H1 (cell line): ENCODE data around the gene CAMK2G. TPM values are rescaled to one million over a fixed set of nuclear protein-coding genes. Genes with fewer than 3 reads are reported as not detected.

Experiments used
- CTCF ChIA-PET: fragments of 300-600 bp; sonication (Branson Sonifier 250); formaldehyde crosslinking; loops from one replicate; lab custom pipeline; 2021; ENCODE audit not compliant: partially characterized antibody; lab: Charles Lee
- POLR2A ChIA-PET: fragments of 300-600 bp; sonication (Branson Sonifier 250); formaldehyde crosslinking; loops from one replicate; lab custom pipeline; 2021; ENCODE audit warnings: inconsistent platforms; ENCODE audit not compliant: partially characterized antibody; lab: Charles Lee
- DNase-seq, 2 experiments: peaks; one replicate each; pipeline versions ENCODE4 v3.0.0 to v3.0.0-alpha.2; 2010 to 2022; ENCODE audit warnings: low spot score in 2 of 2, low read depth in 1 of 2, mixed read lengths in 1 of 2
- FAIRE-seq: peaks from 2 replicates; lab custom pipeline; 2011; peaks lifted over from hg19 to GRCh38; lab: Jason Lieb, UNC
- H2AFZ ChIP-seq: 2 replicates; pipeline ENCODE4 v1.8.1; 2012; ENCODE audit warnings: low read length, inconsistent platforms
- H2AK5ac ChIP-seq: 2 replicates; pipeline ENCODE4 v1.6.1; 2013; ENCODE audit warnings: low read depth, low read length
- H2BK120ac ChIP-seq: replicated peaks from 2 replicates; pipeline ENCODE3; 2013; ENCODE audit warnings: low read depth, low read length, inconsistent platforms
- H2BK12ac ChIP-seq: 2 replicates; pipeline ENCODE4 v1.6.1; 2013; ENCODE audit warnings: low read depth, low read length
- H2BK15ac ChIP-seq: 2 replicates; pipeline ENCODE4 v1.6.1; 2013; ENCODE audit warnings: low read length
- H2BK20ac ChIP-seq: 2 replicates; pipeline ENCODE4 v1.6.1; 2013; ENCODE audit warnings: low read length
- H2BK5ac ChIP-seq: 2 replicates; pipeline ENCODE4 v1.6.1; 2013; ENCODE audit warnings: low read depth, low read length
- H3K14ac ChIP-seq: 2 replicates; pipeline ENCODE4 v1.6.1; 2013; ENCODE audit warnings: inconsistent platforms; ENCODE audit not compliant: insufficient read length
- H3K18ac ChIP-seq: 2 replicates; pipeline ENCODE4 v1.6.1; 2013; ENCODE audit warnings: low read length; ENCODE audit errors: extremely low read depth
- H3K23ac ChIP-seq: 2 replicates; pipeline ENCODE4 v1.6.1; 2013; ENCODE audit warnings: inconsistent platforms; ENCODE audit not compliant: insufficient read length
- H3K23me2 ChIP-seq: 2 replicates; pipeline ENCODE4 v1.6.1; 2013; ENCODE audit warnings: low read depth, low read length
- H3K27ac ChIP-seq: 2 replicates; pipeline ENCODE4 v1.6.1; 2011; ENCODE audit warnings: low read depth, low read length, inconsistent platforms
- H3K27me3 ChIP-seq, 4 experiments: replicated peaks in 1 of 4; 1 replicate in 1 of 4; 2 replicates in 3 of 4; pipeline versions ENCODE4 v1.6.1 to v1.8.1; 2011 to 2013; ENCODE audit warnings: low read length in 3 of 4, mild to moderate bottlenecking in 3 of 4, inconsistent platforms in 2 of 4, mixed read lengths in 2 of 4, moderate library complexity in 1 of 4; ENCODE audit not compliant: control insufficient read depth in 3 of 4, insufficient read depth in 3 of 4; ENCODE audit errors: extremely low read depth in 1 of 4
- H3K36me3 ChIP-seq, 4 experiments: 2 replicates each; pipeline versions ENCODE4 v1.6.1 to v1.8.1; 2011 to 2013; ENCODE audit warnings: mild to moderate bottlenecking in 4 of 4, low read length in 3 of 4, moderate library complexity in 2 of 4, control low read depth in 1 of 4, inconsistent platforms in 1 of 4; ENCODE audit not compliant: insufficient read depth in 4 of 4, control insufficient read depth in 2 of 4
- H3K4ac ChIP-seq: replicated peaks from 2 replicates; pipeline ENCODE3; 2013; ENCODE audit warnings: low read length, low read depth, mixed read lengths, inconsistent platforms; ENCODE audit not compliant: insufficient read length
- H3K4me1 ChIP-seq, 4 experiments: replicated peaks in 1 of 4; 1 replicate in 1 of 4; 2 replicates in 3 of 4; pipeline versions ENCODE4 v1.6.1 to v1.8.1; 2011 to 2013; ENCODE audit warnings: low read length in 3 of 4, inconsistent platforms in 2 of 4, mixed read lengths in 1 of 4; ENCODE audit not compliant: insufficient read depth in 4 of 4, control insufficient read depth in 3 of 4
- H3K4me2 ChIP-seq, 2 experiments: 2 replicates each; pipeline versions ENCODE4 v1.6.1 to v1.8.1; 2011 to 2013; ENCODE audit warnings: low read depth in 2 of 2, low read length in 2 of 2, control low read depth in 1 of 2, inconsistent platforms in 1 of 2, mild to moderate bottlenecking in 1 of 2; ENCODE audit not compliant: insufficient read depth in 1 of 2
- H3K4me3 ChIP-seq, 4 experiments: fragments of 200-600, 300-600 bp in 1 of 4; sonication (generic), shearing (Covaris generic), sonication (Bioruptor Twin) in 1 of 4; 2 replicates each; pipeline versions ENCODE4 v1.5.1 to v1.8.1; 2011 to 2016; ENCODE audit warnings: low read length in 4 of 4, low read depth in 3 of 4, control low read depth in 2 of 4, inconsistent platforms in 2 of 4, mild to moderate bottlenecking in 2 of 4, mixed read lengths in 1 of 4, moderate library complexity in 1 of 4; ENCODE audit not compliant: insufficient read depth in 2 of 4; ENCODE audit errors: extremely low read depth in 1 of 4
- H3K56ac ChIP-seq: replicated peaks from 2 replicates; pipeline ENCODE3; 2013; ENCODE audit warnings: low read depth, mild to moderate bottlenecking, mixed read lengths, low read length, inconsistent platforms; ENCODE audit not compliant: insufficient read length
- H3K79me1 ChIP-seq: 2 replicates; pipeline ENCODE4 v1.6.1; 2013; ENCODE audit warnings: low read depth, low read length, control low read depth
- H3K79me2 ChIP-seq, 2 experiments: 2 replicates each; pipeline versions ENCODE4 v1.6.1 to v1.8.1; 2012 to 2013; ENCODE audit warnings: low read length in 2 of 2, mild to moderate bottlenecking in 2 of 2, inconsistent platforms in 1 of 2; ENCODE audit not compliant: insufficient read depth in 2 of 2, control insufficient read depth in 1 of 2
- H3K9ac ChIP-seq, 4 experiments: replicated peaks in 1 of 4; 1 replicate in 1 of 4; 2 replicates in 3 of 4; pipeline versions ENCODE4 v1.6.1 to v1.8.1; 2011 to 2013; ENCODE audit warnings: low read depth in 3 of 4, low read length in 3 of 4, control low read depth in 2 of 4, mild to moderate bottlenecking in 2 of 4, moderate library complexity in 2 of 4, inconsistent platforms in 1 of 4; ENCODE audit errors: extremely low read depth in 1 of 4
- H3K9me3 ChIP-seq, 2 experiments: 2 replicates each; pipeline versions ENCODE4 v1.6.1 to v1.8.1; 2012 to 2013; ENCODE audit warnings: mild to moderate bottlenecking in 2 of 2, moderate library complexity in 2 of 2, control low read depth in 1 of 2, inconsistent platforms in 1 of 2, low read depth in 1 of 2, low read length in 1 of 2, mixed read lengths in 1 of 2; ENCODE audit not compliant: insufficient read depth in 2 of 2
- H4K20me1 ChIP-seq, 2 experiments: replicated peaks in 1 of 2; 2 replicates each; pipeline versions ENCODE3 to v1.8.1; 2011 to 2013; ENCODE audit warnings: inconsistent platforms in 2 of 2, low read length in 2 of 2, mild to moderate bottlenecking in 1 of 2; ENCODE audit not compliant: insufficient read depth in 2 of 2, control insufficient read depth in 1 of 2
- H4K5ac ChIP-seq: 2 replicates; pipeline ENCODE4 v1.6.1; 2013; ENCODE audit warnings: low read length, low read depth, mixed read lengths, inconsistent platforms; ENCODE audit not compliant: insufficient read length
- H4K8ac ChIP-seq: 2 replicates; pipeline ENCODE4 v1.8.0; 2013; ENCODE audit warnings: mild to moderate bottlenecking, moderate library complexity, low read length, inconsistent platforms; ENCODE audit not compliant: insufficient read depth; ENCODE audit errors: extremely low read depth
- H4K91ac ChIP-seq: replicated peaks from 2 replicates; pipeline ENCODE3; 2013; ENCODE audit warnings: low read length, mixed read lengths, inconsistent platforms; ENCODE audit not compliant: insufficient read length
- whole genome bisulfite sequencing, 2 experiments: shearing (Covaris generic) in 1 of 2; methylation state at CpG; one replicate each; pipeline versions ENCODE4 v1.1.6 to v1.1.7; 2013 to 2015; ENCODE audit warnings: low lambda C conversion rate in 2 of 2, mixed read lengths in 2 of 2, inconsistent platforms in 1 of 2, low coverage in 1 of 2, missing lambda C conversion rate in 1 of 2; ENCODE audit not compliant: insufficient replicate concordance in 2 of 2, insufficient coverage in 1 of 2, insufficient read length in 1 of 2; ENCODE audit errors: extremely low coverage in 1 of 2, missing lambda C conversion rate in 1 of 2; 5-methylcytosine and 5-hydroxymethylcytosine counted together
- polyA plus RNA-seq, 7 experiments: library from polyadenylated mRNA; depleted of rRNA in 3 of 7; stranded (reverse) in 5 of 7; unstranded in 2 of 7; fragments of >200 nt in 5 of 7; fragments of 200-250 nt in 2 of 7; gene quantifications; 1 replicate in 5 of 7; 2 replicates in 1 of 7; 4 replicates in 1 of 7; pipeline versions ENCODE4 v1.2.1 to v1.2.3, GENCODE V29; 2011 to 2013; ENCODE audit warnings: missing spikeins in 2 of 7, mixed read lengths in 2 of 7
- total RNA-seq: library from RNA; stranded (reverse); fragmentation: NEBNext Ultra II Directional; extraction: Animal tissue kit (Norgen Biotek cat#: 25700); gene quantifications from 2 replicates; pipeline ENCODE4 v1.2.1, GENCODE V29; 2021

CAMK2G gene
- total and polyA plus RNA-seq, 2 of the 8 experiments (the other 6 are each of a cell fraction or from before 2014, with no cell fraction given) = 28.9 to 31.7 TPM

GRCh38 chr10:73888514-73888913, 14.2 kb upstream of the CAMK2G start:
- H3K4me2 ChIP-seq = no peak overlapping the region
- no peak overlapping the region for H3K4me3 ChIP-seq
- no peak overlapping the region; the same call in 1 of the 2 replicates for H2BK5ac ChIP-seq
- no peak overlapping the region for H2BK120ac ChIP-seq
- no peak overlapping the region for H3K27ac ChIP-seq
- no peak overlapping the region for H4K5ac ChIP-seq
- FAIRE-seq = no peak
- no peak overlapping the region for H2BK15ac ChIP-seq
- H4K8ac ChIP-seq = no peak overlapping the region
- no peak overlapping the region for H3K9ac ChIP-seq
- peak overlapping the region; percentile 55; the same call in 1 of the 2 replicates for H2BK20ac ChIP-seq
- H3K9me3 ChIP-seq = no peaks in the 10 kb centered on the region
- H3K79me2 ChIP-seq = no peaks in the 10 kb centered on the region
- peaks cover 1 to 9% (median 5%) of the 10 kb centered on the region in 4 experiments; a peak in 5 of 7 replicates for H3K4me1 ChIP-seq
- H2AK5ac ChIP-seq = no peak overlapping the region
- no peak overlapping the region for H3K56ac ChIP-seq
- CTCF ChIA-PET = interaction anchor here (0.7 to 27.0 kb wide), 25 partner anchors 9 to 233 kb away, joined by 3 to 681 read pairs (median 6); partner anchors contain the start of gene PLAU
- no peak overlapping the region for H4K91ac ChIP-seq
- no peaks in the 10 kb centered on the region for H4K20me1 ChIP-seq
- DNase-seq = no peak
- no peaks in the 10 kb centered on the region for H3K27me3 ChIP-seq
- no peaks in the 10 kb centered on the region for H3K23me2 ChIP-seq
- no peaks in the 10 kb centered on the region for H3K79me1 ChIP-seq
- no peak overlapping the region for H3K18ac ChIP-seq
- no peak overlapping the region for H3K4ac ChIP-seq
- peak overlapping the region; percentile 35; the same call in 1 of the 2 replicates for H2BK12ac ChIP-seq
- no peak overlapping the region for H3K14ac ChIP-seq
- H3K23ac ChIP-seq = no peak overlapping the region
- H3K36me3 ChIP-seq = no peaks in the 10 kb centered on the region
- 96% methylated on average over 5 of the region's 5 CpGs; no CpG with 5 or more reads in 1 of the 2 experiments for WGBS, 2 experiments
- no peak overlapping the region; the same call in 1 of the 2 replicates for H2AFZ ChIP-seq
- POLR2A ChIA-PET = interaction anchor here (0.5 to 3.9 kb wide), 10 partner anchors 11 to 116 kb away, joined by 3 to 29 read pairs (median 4); partner anchors contain the start of gene PLAU
